Fibroblast of mammary gland (primary cell): ENCODE data around the gene PPP1R7.
"Not testable (repeated sequence)": the region's sequence is repeated elsewhere in the genome, so short reads cannot be mapped to it uniquely, and the experiment has no call there.

Experiments used
- DNase-seq: peaks from one replicate; pipeline ENCODE4 v3.0.0-alpha.2; 2010; ENCODE audit warnings: low read depth
- H3K4me3 ChIP-seq: 2 replicates; pipeline ENCODE4 v1.5.1; 2011; ENCODE audit warnings: low read depth, mild to moderate bottlenecking, low read length, moderate library complexity; ENCODE audit not compliant: control insufficient read depth
- CTCF ChIP-seq: conservative IDR thresholded peaks from 2 replicates; pipeline ENCODE4 v1.5.1; 2011; ENCODE audit warnings: low read depth, low read length, inconsistent platforms; ENCODE audit not compliant: control insufficient read depth, insufficient read depth

PPP1R7 gene

DNA sequence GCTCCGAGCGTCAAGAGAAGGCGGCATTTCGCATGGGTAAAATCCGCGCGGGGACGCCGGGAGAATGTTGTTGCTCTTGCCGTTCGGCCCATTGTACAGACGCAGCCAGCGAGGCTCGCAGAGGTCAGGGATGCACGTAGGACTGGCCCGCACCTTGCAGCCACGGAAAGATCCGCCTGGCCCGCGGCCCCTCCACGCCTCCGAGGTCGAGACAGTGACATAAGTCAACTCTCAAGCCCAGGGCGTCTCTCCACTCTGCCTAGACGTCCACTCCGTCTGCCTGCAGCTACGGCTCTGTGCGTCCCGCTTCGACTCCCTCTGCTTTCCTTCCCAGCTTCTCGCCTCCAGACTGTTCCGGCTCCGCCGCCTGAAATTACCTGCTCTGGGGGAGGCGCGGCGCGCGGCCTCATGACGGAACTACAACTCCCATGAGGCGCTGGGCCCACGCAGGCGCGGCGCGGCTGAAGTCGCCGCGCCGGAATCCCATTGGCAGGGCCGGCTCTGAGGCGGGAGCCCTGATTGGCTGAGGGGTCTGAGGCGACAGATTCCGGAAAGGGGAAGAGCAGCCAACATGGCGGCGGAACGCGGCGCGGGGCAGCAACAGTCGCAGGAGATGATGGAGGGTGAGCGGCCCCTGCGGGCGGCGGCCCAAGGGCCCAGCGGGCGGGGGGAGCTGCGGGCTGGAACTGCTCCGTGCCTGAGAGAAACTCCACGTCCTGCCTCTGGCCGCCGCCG, at the start of gene PPP1R7:
TSS of gene PPP1R7 (plus strand) at position 543 of the 735 bp plus-strand sequence. CDS start at position 572, 29 bp downstream.
- peak within 1 kb of the TSS; percentile 72 for H3K4me3 ChIP-seq
- DNase-seq: peak; percentile 88
- no peak for TF ChIP-seq CTCF

DNA sequence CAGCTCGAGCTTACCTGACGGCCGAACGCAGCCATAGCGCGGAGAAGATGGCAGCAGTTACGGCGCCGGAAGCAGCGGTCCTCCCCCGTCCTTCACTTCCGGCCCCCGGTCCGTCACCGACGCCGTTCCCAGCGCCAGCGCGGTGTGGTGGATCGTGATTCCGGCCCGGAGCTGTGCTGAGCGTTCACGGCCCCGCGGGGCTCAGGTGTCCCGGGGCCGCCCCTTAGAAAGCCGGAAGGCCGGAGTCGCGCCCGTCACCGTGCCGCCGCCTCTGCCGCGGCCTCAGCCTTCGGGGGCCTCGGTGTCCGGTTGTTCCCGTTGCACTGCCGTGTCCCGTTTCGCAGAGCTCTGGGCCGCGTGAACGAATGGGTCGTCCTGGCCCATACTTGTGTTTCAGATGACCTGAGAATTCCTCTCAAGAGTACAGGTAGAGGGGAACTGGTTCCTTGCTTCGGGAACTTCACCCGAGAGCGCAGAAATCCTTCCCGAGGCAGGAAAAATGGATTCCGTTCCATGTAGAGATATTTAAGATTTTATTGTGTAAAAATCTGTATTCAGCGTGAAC, 47.9 kb upstream of the PPP1R7 start, which contains the start of gene MTERF4:
TSS of gene MTERF4 (minus strand) at position 49 of the 565 bp plus-strand sequence. CDS start at position 35, 14 bp downstream.
- DNase-seq: peak; percentile 72
- peak within 1 kb of the TSS; percentile 73 for H3K4me3 ChIP-seq
- TF ChIP-seq CTCF: no peak

GRCh38 chr2:241103176-241103595, 47.1 kb upstream of the PPP1R7 start:
- peak overlapping the region; percentile 73 for H3K4me3 ChIP-seq
- no peak for TF ChIP-seq CTCF
- DNase-seq: no peak

DNA sequence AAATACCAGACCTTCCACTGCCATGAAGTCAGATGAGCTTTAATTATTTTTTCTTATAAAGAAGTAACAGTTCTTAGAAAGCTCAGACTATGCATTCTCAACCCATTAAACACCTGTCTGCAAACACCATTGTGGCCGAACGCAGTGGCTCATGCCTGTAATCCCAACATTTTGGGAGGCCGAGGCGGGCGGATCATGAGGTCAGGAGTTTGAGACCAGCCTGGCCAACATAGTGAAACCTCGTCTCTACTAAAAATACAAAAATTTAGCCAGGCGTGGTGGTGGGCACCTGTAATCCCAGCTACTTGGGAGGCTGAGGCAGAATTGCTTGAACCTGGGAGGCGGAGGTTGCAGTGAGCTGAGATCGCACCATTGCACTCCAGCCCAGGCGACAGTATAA, 45.7 kb upstream of the PPP1R7 start:
- not testable (repeated sequence) for DNase-seq, H3K4me3 ChIP-seq

DNA sequence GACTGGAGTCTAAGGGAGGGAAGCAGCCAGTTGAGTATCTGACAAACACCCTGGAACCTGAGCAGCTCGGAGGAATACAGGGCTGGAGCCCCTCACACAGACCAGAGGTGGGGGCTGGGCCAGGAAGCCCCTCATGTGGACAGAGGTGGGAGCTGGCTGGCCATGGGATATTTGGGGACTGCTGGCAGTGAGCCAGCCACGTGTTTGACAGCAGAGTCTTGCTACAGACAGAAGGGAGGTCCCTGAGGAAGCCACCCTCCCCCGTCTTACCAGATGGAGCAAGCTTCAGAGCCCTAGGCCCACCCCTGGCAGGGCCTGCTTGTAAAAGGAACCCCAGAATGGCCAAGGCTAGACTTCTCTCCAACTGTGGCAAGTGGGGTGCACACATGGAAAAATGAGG, 44.6 kb upstream of the PPP1R7 start:
- TF ChIP-seq CTCF: no peak
- no peak overlapping the region for H3K4me3 ChIP-seq
- no peak for DNase-seq

DNA sequence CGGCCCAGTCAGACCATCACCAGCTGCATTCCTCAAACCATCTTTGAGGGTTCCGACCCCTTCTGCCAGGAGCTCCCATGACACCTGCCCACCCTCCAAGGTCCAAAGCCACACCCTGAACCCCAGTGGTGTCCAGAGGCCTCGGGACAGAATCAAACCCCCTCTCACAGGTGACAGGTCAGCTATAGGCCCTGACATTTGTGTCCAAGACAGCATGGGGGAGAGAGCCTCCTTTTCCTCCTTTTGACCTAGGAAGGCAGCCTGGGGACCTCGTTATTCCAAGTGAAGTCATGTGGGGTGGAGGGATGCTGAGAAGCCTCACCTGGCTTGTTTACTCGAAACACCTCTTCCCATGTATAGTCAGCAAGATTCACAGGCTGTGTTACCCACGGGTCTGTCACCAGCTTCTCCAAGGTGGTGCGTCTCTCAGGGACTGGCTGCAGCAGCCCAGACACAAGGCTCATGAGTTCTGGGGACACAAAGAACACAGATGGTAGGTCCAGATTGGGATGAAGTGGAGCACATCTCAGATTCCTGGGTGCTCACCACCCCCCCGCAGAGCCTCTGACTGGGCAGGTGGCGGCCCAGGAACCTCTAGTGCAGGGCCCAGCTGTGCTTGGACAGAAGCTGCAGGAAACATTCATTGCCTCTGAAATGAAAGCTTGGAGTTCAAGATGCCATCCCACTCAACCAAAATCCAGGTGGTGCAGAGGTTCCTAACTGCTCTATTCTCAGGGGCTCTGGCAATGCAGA, 43.1 kb upstream of the PPP1R7 start:
- no peak for DNase-seq
- TF ChIP-seq CTCF: no peak
- H3K4me3 ChIP-seq: no peak overlapping the region
